HCT116 (cell line): ENCODE measurements around the gene TTYH3.

Experiments used
- ATF3 ChIP-seq: IDR thresholded peaks from 2 replicates; pipeline ENCODE4 v1.6.1; 2012
- CTCF ChIP-seq, 3 experiments: fragments of 200-600 bp in 1 of 3; sonication (generic) in 1 of 3; IDR thresholded peaks in 2 of 3; conservative IDR thresholded peaks in 1 of 3; 2 replicates each; pipeline ENCODE4 v1.5.1; 2012 to 2017; ENCODE audit warnings: low read depth in 2 of 3, low read length in 2 of 3, antibody characterized with exemption in 1 of 3, borderline replicate concordance in 1 of 3, control low read depth in 1 of 3, mild to moderate bottlenecking in 1 of 3, mixed read lengths in 1 of 3, mixed run types in 1 of 3, moderate library complexity in 1 of 3; ENCODE audit not compliant: insufficient read depth in 1 of 3
- EGR1 ChIP-seq: IDR thresholded peaks from 2 replicates; pipeline ENCODE4 v1.6.1; 2012; ENCODE audit warnings: low read depth
- EZH2 ChIP-seq: fragments of 200-600 bp; sonication (generic); IDR thresholded peaks from 2 replicates; pipeline ENCODE4 v1.6.1; 2017; ENCODE audit warnings: antibody characterized with exemption, mixed run types
- EZH2phosphoT487 ChIP-seq: fragments of 200-600 bp; IDR thresholded peaks from 2 replicates; pipeline ENCODE4 v1.6.1; 2018; ENCODE audit warnings: antibody characterized with exemption, borderline replicate concordance
- POLR2A ChIP-seq: IDR thresholded peaks from 2 replicates; pipeline ENCODE4 v1.7.0; 2011; ENCODE audit warnings: borderline replicate concordance; ENCODE audit not compliant: insufficient read depth, insufficient read length; ENCODE audit errors: extremely low read depth
- POLR2AphosphoS5 ChIP-seq: IDR thresholded peaks from 2 replicates; pipeline ENCODE4 v1.6.1; 2011; ENCODE audit warnings: mild to moderate bottlenecking, low read depth, low read length, moderate library complexity
- REST ChIP-seq: IDR thresholded peaks from 2 replicates; pipeline ENCODE4 v1.6.1; 2012; ENCODE audit warnings: low read depth
- SIN3A ChIP-seq: IDR thresholded peaks from 2 replicates; pipeline ENCODE4 v1.6.1; 2012; ENCODE audit warnings: low read depth
- TCF7L2 ChIP-seq: IDR thresholded peaks from 2 replicates; pipeline ENCODE4 v1.7.0; 2011; ENCODE audit warnings: borderline replicate concordance, inconsistent platforms; ENCODE audit not compliant: insufficient read depth, insufficient read length; ENCODE audit errors: extremely low read depth

GRCh38 chr7:2611401-2611800 lies 20.4 kb upstream of the TTYH3 start:
- no peak for TF ChIP-seq TCF7L2
- no peak for TF ChIP-seq CTCF (IDR thresholded peaks at IDR 0.05 in 2 of 3, conservative IDR thresholded peaks at IDR 0.05 in 1 of 3; ENCODE audit: borderline replicate concordance in 1 of 3, insufficient read depth in 1 of 3, low read depth in 2 of 3, low read length in 2 of 3)
- TF ChIP-seq POLR2A = no peak
- no peak for TF ChIP-seq EGR1
- TF ChIP-seq REST = no peak
- no peak for TF ChIP-seq EZH2phosphoT487
- no peak for TF ChIP-seq ATF3
- TF ChIP-seq EZH2 = no peak
- TF ChIP-seq POLR2AphosphoS5 = no peak
- TF ChIP-seq SIN3A = no peak
